ENCODE results near the gene F2.

GRCh38 chr11:46719543-46720218 lies 668 bp downstream of the F2 start:
- TF ChIP-seq CTCF (IDR thresholded peaks at IDR 0.05 in 2 of 3, conservative IDR thresholded peaks at IDR 0.05 in 1 of 3; ENCODE audit: borderline replicate concordance in 1 of 3, insufficient read depth in 1 of 3, low read depth in 2 of 3, low read length in 2 of 3) (no peak), POLR2AphosphoS5 (IDR thresholded peaks at IDR 0.05; ENCODE audit: low read depth, low read length) (no peak), POLR2A (IDR thresholded peaks at IDR 0.05; ENCODE audit: borderline replicate concordance, extremely low read depth, insufficient read depth, insufficient read length) (no peak), CEBPB (IDR thresholded peaks at IDR 0.05; ENCODE audit: low read depth) (no peak), ZFX (IDR thresholded peaks at IDR 0.05) (no peak), TCF7L2 (IDR thresholded peaks at IDR 0.05; ENCODE audit: borderline replicate concordance, extremely low read depth, insufficient read depth, insufficient read length) (no peak), EZH2 (IDR thresholded peaks at IDR 0.05) (no peak), REST (IDR thresholded peaks at IDR 0.05; ENCODE audit: low read depth) (no peak)
- TF ChIP-seq, protein P1, sequence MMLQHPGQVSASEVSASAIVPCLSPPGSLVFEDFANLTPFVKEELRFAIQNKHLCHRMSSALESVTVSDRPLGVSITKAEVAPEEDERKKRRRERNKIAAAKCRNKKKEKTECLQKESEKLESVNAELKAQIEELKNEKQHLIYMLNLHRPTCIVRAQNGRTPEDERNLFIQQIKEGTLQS (IDR thresholded peaks at IDR 0.05): no peak
- TF ChIP-seq, protein P2, sequence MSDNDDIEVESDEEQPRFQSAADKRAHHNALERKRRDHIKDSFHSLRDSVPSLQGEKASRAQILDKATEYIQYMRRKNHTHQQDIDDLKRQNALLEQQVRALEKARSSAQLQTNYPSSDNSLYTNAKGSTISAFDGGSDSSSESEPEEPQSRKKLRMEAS (IDR thresholded peaks at IDR 0.05): no peak
